ENCODE data around the gene PLEKHH2.
"Not testable (repeated sequence)": the region's sequence is repeated elsewhere in the genome, so short reads cannot be mapped to it uniquely, and the experiment has no call there.

PLEKHH2 gene

GRCh38 chr2:43714164-43714563, 77.1 kb downstream of the PLEKHH2 start:
- Mint-ChIP-seq H3K36me3 (ENCODE audit: insufficient read depth) (no peaks in the 10 kb centered on the region), H3K27ac (no peak overlapping the region), H3K4me1 (ENCODE audit: low read depth in 2 of 2) (no peaks in the 10 kb centered on the region), H3K9me3 (no peaks in the 10 kb centered on the region), H3K4me3 (no peak overlapping the region), H3K27me3 (peaks cover 15 to 46% of the 10 kb centered on the region in 2 donors)
- no peak for DNase-seq
- ATAC-seq (replicated peaks) = no peak

GRCh38 chr2:43715300-43716098, 78.4 kb downstream of the PLEKHH2 start:
- H3K36me3 Mint-ChIP-seq (ENCODE audit: insufficient read depth) = no peaks in the 10 kb centered on the region
- no peak overlapping the region for H3K27ac Mint-ChIP-seq

GRCh38 chr2:43717322-43717721, 80.3 kb downstream of the PLEKHH2 start:
- no peak overlapping the region for H3K27ac Mint-ChIP-seq
- no peak overlapping the region for H3K4me3 Mint-ChIP-seq
- no peaks in the 10 kb centered on the region for H3K4me1 Mint-ChIP-seq (ENCODE audit: low read depth in 2 of 2)
- H3K36me3 Mint-ChIP-seq (ENCODE audit: insufficient read depth) = no peaks in the 10 kb centered on the region
- DNase-seq = no peak
- no peaks in the 10 kb centered on the region for H3K9me3 Mint-ChIP-seq
- ATAC-seq (replicated peaks) = no peak
- H3K27me3 Mint-ChIP-seq = peaks cover 25 to 33% of the 10 kb centered on the region in 2 donors

More at GRCh38 chr2:43715300-43716098, 78.4 kb downstream of the PLEKHH2 start:
- ATAC-seq (replicated peaks) = no peak
- Mint-ChIP-seq H3K4me3 (no peak overlapping the region), H3K4me1 (ENCODE audit: low read depth in 2 of 2) (no peaks in the 10 kb centered on the region), H3K27me3 (peaks cover 15 to 39% of the 10 kb centered on the region in 2 donors), H3K9me3 (no peaks in the 10 kb centered on the region)
- DNase-seq = no peak

GRCh38 chr2:43718530-43719124, 81.6 kb downstream of the PLEKHH2 start:
- no peak overlapping the region for H3K4me3 Mint-ChIP-seq
- no peaks in the 10 kb centered on the region for H3K9me3 Mint-ChIP-seq
- H3K27me3 Mint-ChIP-seq = peaks cover 28 to 30% of the 10 kb centered on the region in 2 donors
- ATAC-seq (replicated peaks) (no peak), DNase-seq (no peak)
- no peak overlapping the region for H3K27ac Mint-ChIP-seq
- no peaks in the 10 kb centered on the region for H3K36me3 Mint-ChIP-seq (ENCODE audit: insufficient read depth)
- no peaks in the 10 kb centered on the region for H3K4me1 Mint-ChIP-seq (ENCODE audit: low read depth in 2 of 2)

GRCh38 chr2:43724728-43725526, 87.9 kb downstream of the PLEKHH2 start:
- no peak overlapping the region for H3K27ac Mint-ChIP-seq
- ATAC-seq (replicated peaks) = no peak
- DNase-seq = no peak
- no peaks in the 10 kb centered on the region for H3K9me3 Mint-ChIP-seq
- no peak overlapping the region for H3K4me3 Mint-ChIP-seq
- peaks cover 6 to 31% of the 10 kb centered on the region in 2 donors for H3K27me3 Mint-ChIP-seq
- H3K36me3 Mint-ChIP-seq (ENCODE audit: insufficient read depth) = no peaks in the 10 kb centered on the region
- no peaks in the 10 kb centered on the region for H3K4me1 Mint-ChIP-seq (ENCODE audit: low read depth in 2 of 2)

- DNase-seq (no peak), ATAC-seq (replicated peaks) (no peak)
- no peak overlapping the region for H3K4me3 Mint-ChIP-seq
- H3K4me1 Mint-ChIP-seq (ENCODE audit: low read depth in 2 of 2) = no peaks in the 10 kb centered on the region
- no peaks in the 10 kb centered on the region for H3K9me3 Mint-ChIP-seq
- H3K27ac Mint-ChIP-seq = no peak overlapping the region
- H3K36me3 Mint-ChIP-seq (ENCODE audit: insufficient read depth) = no peaks in the 10 kb centered on the region
- H3K27me3 Mint-ChIP-seq = peaks cover 6 to 31% of the 10 kb centered on the region in 2 donors
Observed at GRCh38 chr2:43725711-43726246, 88.7 kb downstream of the PLEKHH2 start.

- not testable (repeated sequence) for H3K27ac Mint-ChIP-seq; ATAC-seq (replicated peaks); DNase-seq; H3K36me3 Mint-ChIP-seq (ENCODE audit: insufficient read depth); H3K9me3 Mint-ChIP-seq; H3K4me3 Mint-ChIP-seq; H3K4me1 Mint-ChIP-seq (ENCODE audit: low read depth in 2 of 2)
- peaks cover 6 to 22% of the 10 kb centered on the region in 2 donors for H3K27me3 Mint-ChIP-seq
Observed at GRCh38 chr2:43726961-43727633, 90.0 kb downstream of the PLEKHH2 start.

GRCh38 chr2:43727634-43728014, 90.6 kb downstream of the PLEKHH2 start:
- H3K36me3 Mint-ChIP-seq (ENCODE audit: insufficient read depth) = no peaks in the 10 kb centered on the region
- no peak for ATAC-seq (replicated peaks)

GRCh38 chr2:43729491-43730174, 92.6 kb downstream of the PLEKHH2 start:
- no peaks in the 10 kb centered on the region for H3K36me3 Mint-ChIP-seq (ENCODE audit: insufficient read depth)
- H3K27ac Mint-ChIP-seq = no peak overlapping the region
- H3K4me3 Mint-ChIP-seq = no peak overlapping the region
- H3K4me1 Mint-ChIP-seq (ENCODE audit: low read depth in 2 of 2) = no peaks in the 10 kb centered on the region
- no peaks in the 10 kb centered on the region for H3K9me3 Mint-ChIP-seq
- DNase-seq (no peak), ATAC-seq (replicated peaks) (no peak)
- peaks cover 8 to 10% of the 10 kb centered on the region in 2 donors for H3K27me3 Mint-ChIP-seq

More at GRCh38 chr2:43727634-43728014, 90.6 kb downstream of the PLEKHH2 start:
- Mint-ChIP-seq H3K27ac (no peak overlapping the region), H3K9me3 (no peaks in the 10 kb centered on the region), H3K4me1 (ENCODE audit: low read depth in 2 of 2) (no peaks in the 10 kb centered on the region), H3K27me3 (peaks cover 12 to 22% of the 10 kb centered on the region in 2 donors), H3K4me3 (no peak overlapping the region)
- DNase-seq = no peak

- Mint-ChIP-seq H3K4me3 (no peak overlapping the region), H3K27me3 (peaks cover 0 to 8% of the 10 kb centered on the region in 2 donors), H3K27ac (no peak overlapping the region), H3K36me3 (ENCODE audit: insufficient read depth) (no peaks in the 10 kb centered on the region), H3K4me1 (ENCODE audit: low read depth in 2 of 2) (no peaks in the 10 kb centered on the region), H3K9me3 (no peaks in the 10 kb centered on the region)
- no peak for DNase-seq
- no peak for ATAC-seq (replicated peaks)
Observed at GRCh38 chr2:43731211-43731610, 94.2 kb downstream of the PLEKHH2 start.

GRCh38 chr2:43736637-43737036, 99.6 kb downstream of the PLEKHH2 start:
- Mint-ChIP-seq H3K9me3 (no peaks in the 10 kb centered on the region), H3K4me3 (no peak overlapping the region), H3K27ac (no peak overlapping the region), H3K27me3 (peaks cover 0 to 20% of the 10 kb centered on the region in 2 donors), H3K4me1 (ENCODE audit: low read depth in 2 of 2) (no peaks in the 10 kb centered on the region), H3K36me3 (ENCODE audit: insufficient read depth) (peaks cover 8% of the 10 kb centered on the region)
- no peak for DNase-seq
- ATAC-seq (replicated peaks) = no peak

- peaks cover 8% of the 10 kb centered on the region for H3K36me3 Mint-ChIP-seq (ENCODE audit: insufficient read depth)
- peaks cover 0 to 18% of the 10 kb centered on the region in 2 donors for H3K27me3 Mint-ChIP-seq
- H3K4me1 Mint-ChIP-seq (ENCODE audit: low read depth in 2 of 2) = no peaks in the 10 kb centered on the region
- no peak overlapping the region for H3K27ac Mint-ChIP-seq
- no peaks in the 10 kb centered on the region for H3K9me3 Mint-ChIP-seq
- no peak overlapping the region for H3K4me3 Mint-ChIP-seq
- ATAC-seq (replicated peaks) (no peak), DNase-seq (no peak)
Observed at GRCh38 chr2:43737097-43737854, 100.2 kb downstream of the PLEKHH2 start.
